ENCODE measurements around the gene ZNF292.
"Not testable (repeated sequence)": the region's sequence is repeated elsewhere in the genome, so short reads cannot be mapped to it uniquely, and the experiment has no call there.

ZNF292 gene

GRCh38 chr6:87154993-87155841, at the start of gene ZNF292:
TSS of gene ZNF292 (plus strand) at chr6:87155565. CDS start at chr6:87155592, 27 bp downstream.
- DNase-seq = peak; percentile 60

GRCh38 chr6:87105823-87106222, 49.5 kb upstream of the ZNF292 start:
- no peak for DNase-seq

- no peak for DNase-seq
Measured at GRCh38 chr6:87110636-87111035, 44.7 kb upstream of the ZNF292 start.

GRCh38 chr6:87115402-87116135, 39.8 kb upstream of the ZNF292 start:
- no peak for DNase-seq

- DNase-seq = no peak
Measured at GRCh38 chr6:87116922-87117321, 38.4 kb upstream of the ZNF292 start.

- DNase-seq = no peak
Measured at GRCh38 chr6:87118054-87118453, 37.3 kb upstream of the ZNF292 start.

- DNase-seq = no peak
Measured at GRCh38 chr6:87122477-87122876, 32.9 kb upstream of the ZNF292 start.

- no peak for DNase-seq
Measured at GRCh38 chr6:87124074-87124473, 31.3 kb upstream of the ZNF292 start.

GRCh38 chr6:87126501-87126900, 28.9 kb upstream of the ZNF292 start:
- no peak for DNase-seq

- no peak for DNase-seq
Measured at GRCh38 chr6:87127737-87128136, 27.6 kb upstream of the ZNF292 start.

GRCh38 chr6:87136963-87137362, 18.4 kb upstream of the ZNF292 start:
- DNase-seq = no peak

- no peak for DNase-seq
Measured at GRCh38 chr6:87139236-87139635, 16.1 kb upstream of the ZNF292 start.

GRCh38 chr6:87139927-87140326, 15.4 kb upstream of the ZNF292 start:
- not testable (repeated sequence) for DNase-seq

- DNase-seq = no peak
Measured at GRCh38 chr6:87146363-87146762, 9.0 kb upstream of the ZNF292 start.

GRCh38 chr6:87150406-87150805, 5.0 kb upstream of the ZNF292 start:
- DNase-seq = no peak

- DNase-seq = no peak
Measured at GRCh38 chr6:87151471-87151780, 3.9 kb upstream of the ZNF292 start.

- no peak for DNase-seq
Measured at GRCh38 chr6:87151781-87152525, 3.4 kb upstream of the ZNF292 start.

- DNase-seq = no peak
Measured at GRCh38 chr6:87152526-87152955, 2.8 kb upstream of the ZNF292 start.

- no peak for DNase-seq
Measured at GRCh38 chr6:87154641-87154992, 748 bp upstream of the ZNF292 start.

- DNase-seq = no peak
Measured at GRCh38 chr6:87155842-87156815, 764 bp downstream of the ZNF292 start.

GRCh38 chr6:87157596-87157995, 2.2 kb downstream of the ZNF292 start:
- DNase-seq = not testable (repeated sequence)

- no peak for DNase-seq
Measured at GRCh38 chr6:87161299-87161698, 5.9 kb downstream of the ZNF292 start.
